Testis (tissue), 2 donors: ENCODE data around the gene MBP.

Experiments used
- CTCF ChIP-seq, 3 experiments: fragments of 450-650 bp in 2 of 3; fragments of 200-600 bp in 1 of 3; sonication (generic) in 1 of 3; IDR thresholded peaks; one replicate each; pipeline ENCODE4 v1.5.1; 2016 to 2019; ENCODE audit warnings: antibody characterized with exemption in 3 of 3, mild to moderate bottlenecking in 2 of 3, moderate library complexity in 1 of 3
- POLR2A ChIP-seq: fragments of 450-650 bp; IDR thresholded peaks from one replicate; pipeline ENCODE4 v1.6.1; 2017; ENCODE audit warnings: antibody characterized with exemption, mild to moderate bottlenecking, moderate library complexity

DNA sequence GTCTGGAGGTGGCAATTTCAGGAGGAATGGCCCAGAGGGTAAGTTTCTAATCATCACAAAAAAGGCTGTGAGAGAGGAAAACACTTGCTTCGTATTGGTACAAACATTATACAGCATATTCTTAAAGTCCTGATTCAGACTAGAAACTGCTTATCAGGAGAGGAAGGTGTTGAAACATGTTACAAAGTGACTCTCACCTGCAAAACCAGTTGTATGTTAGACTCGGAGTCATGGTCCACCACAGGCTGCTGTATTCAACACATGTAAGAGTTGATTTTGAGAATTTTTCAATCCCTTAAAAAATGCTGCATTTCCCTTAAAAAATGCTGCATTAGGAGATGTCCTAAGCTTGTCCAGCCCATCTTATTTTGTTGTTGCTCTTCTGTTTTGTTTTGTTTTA is 61.5 kb downstream of the MBP start:
- TF ChIP-seq CTCF (IDR thresholded peaks at IDR 0.05), result no peak
- no peak for TF ChIP-seq POLR2A
